ENCODE data around the gene TRIM38.
"Not testable (repeated sequence)": the region's sequence is repeated elsewhere in the genome, so short reads cannot be mapped to it uniquely, and the experiment has no call there.

Gene TRIM38

GRCh38 chr6:25971187-25971821 lies 8.7 kb downstream of the TRIM38 start:
- no peak for DNase-seq (ENCODE audit: low read depth in 2 of 2)

GRCh38 chr6:25972128-25972527 lies 9.5 kb downstream of the TRIM38 start:
- no peak for DNase-seq (ENCODE audit: low read depth in 2 of 2)

GRCh38 chr6:25972902-25973301 lies 10.3 kb downstream of the TRIM38 start:
- DNase-seq (ENCODE audit: low read depth in 2 of 2) = no peak

- DNase-seq (ENCODE audit: low read depth in 2 of 2) = no peak
Measured at GRCh38 chr6:25973923-25974555, 11.4 kb downstream of the TRIM38 start.

- DNase-seq (ENCODE audit: low read depth in 2 of 2) = no peak
Measured at GRCh38 chr6:25975923-25976560, 13.4 kb downstream of the TRIM38 start.

- DNase-seq (ENCODE audit: low read depth in 2 of 2) = no peak
Measured at GRCh38 chr6:25980935-25981334, 18.3 kb downstream of the TRIM38 start.

- no peak for DNase-seq (ENCODE audit: low read depth in 2 of 2)
Measured at GRCh38 chr6:25981568-25982263, 19.1 kb downstream of the TRIM38 start.

- no peak for DNase-seq (ENCODE audit: low read depth in 2 of 2)
Measured at GRCh38 chr6:25984265-25984664, 21.7 kb downstream of the TRIM38 start.

- no peak for DNase-seq (ENCODE audit: low read depth in 2 of 2)
Measured at GRCh38 chr6:25987845-25988244, 25.2 kb downstream of the TRIM38 start.

- DNase-seq (ENCODE audit: low read depth in 2 of 2) = no peak
Measured at GRCh38 chr6:25990172-25990873, 27.7 kb downstream of the TRIM38 start.

- peak; percentile 5 to 21 for DNase-seq (ENCODE audit: low read depth in 2 of 2)
Measured at GRCh38 chr6:25991785-25992412, 29.3 kb downstream of the TRIM38 start.

GRCh38 chr6:25992413-25993340 lies 30.1 kb downstream of the TRIM38 start:
- DNase-seq (ENCODE audit: low read depth in 2 of 2) = peak; percentile 90 to 97

GRCh38 chr6:25993341-25993684 lies 30.7 kb downstream of the TRIM38 start:
- DNase-seq (ENCODE audit: low read depth in 2 of 2) = not testable (repeated sequence)

- DNase-seq (ENCODE audit: low read depth in 2 of 2) = no peak
Measured at GRCh38 chr6:25995507-25995906, 32.9 kb downstream of the TRIM38 start.

GRCh38 chr6:25997921-25998320 lies 35.3 kb downstream of the TRIM38 start:
- no peak for DNase-seq (ENCODE audit: low read depth in 2 of 2)

GRCh38 chr6:25998379-25998778 lies 35.8 kb downstream of the TRIM38 start:
- DNase-seq (ENCODE audit: low read depth in 2 of 2) = no peak

GRCh38 chr6:25999225-25999624 lies 36.6 kb downstream of the TRIM38 start:
- DNase-seq (ENCODE audit: low read depth in 2 of 2) = not testable (repeated sequence)

GRCh38 chr6:26000366-26001144 lies 38.0 kb downstream of the TRIM38 start:
- DNase-seq (ENCODE audit: low read depth in 2 of 2) = no peak

GRCh38 chr6:26003102-26003694 lies 40.6 kb downstream of the TRIM38 start:
- peak in 1 of 2 donors; percentile 30 for DNase-seq (ENCODE audit: low read depth in 2 of 2)

All from stimulated activated CD4-positive, alpha-beta T cell treated with anti-CD3 and anti-CD28 coated beads, Interleukin-1b, Interleukin-23, amount 100 ng/mL, for 4 hours (primary cell).